MCF 10A (cell line): ENCODE results near the gene NCEH1. TPM values are rescaled to one million over a fixed set of nuclear protein-coding genes. Genes with fewer than 3 reads are reported as not detected.
"Not testable (repeated sequence)": the region's sequence is repeated elsewhere in the genome, so short reads cannot be mapped to it uniquely, and the experiment has no call there.

Experiments used
- BruUV-seq: library from RNA; stranded (reverse); fragments of 400-500 nt; replicated peaks from 2 replicates; lab custom pipeline; 2021; lab: Mats Ljungman, UMichigan
- CTCF ChIA-PET: fragments of 300-600 bp; sonication (Branson Sonifier 250); formaldehyde crosslinking; extraction: SDS; loops from one replicate; lab custom pipeline; 2021; ENCODE audit warnings: antibody characterized with exemption, inconsistent platforms; lab: Yijun Ruan, JAX
- POLR2A ChIA-PET: fragments of 300-600, 350-650 bp; sonication (Branson Sonifier 250); formaldehyde crosslinking; extraction: SDS; loops from one replicate; lab custom pipeline; 2020; ENCODE audit warnings: antibody characterized with exemption, inconsistent platforms; lab: Yijun Ruan, JAX
- DNase-seq: peaks from one replicate; pipeline ENCODE4 v3.0.0-alpha.2; 2018; ENCODE audit not compliant: unreplicated experiment
- H3K27ac Mint-ChIP-seq: one replicate; pipeline ENCODE4 v1.8.0; 2022; ENCODE audit warnings: mild to moderate bottlenecking, low read depth, mixed read lengths; ENCODE audit not compliant: unreplicated experiment
- H3K27me3 Mint-ChIP-seq: one replicate; pipeline ENCODE4 v1.8.0; 2022; ENCODE audit warnings: mixed read lengths; ENCODE audit not compliant: insufficient read depth, unreplicated experiment
- H3K36me3 Mint-ChIP-seq: one replicate; pipeline ENCODE4 v1.8.0; 2022; ENCODE audit warnings: mild to moderate bottlenecking, moderate library complexity, mixed read lengths; ENCODE audit not compliant: insufficient read depth, unreplicated experiment
- H3K4me1 Mint-ChIP-seq: one replicate; pipeline ENCODE4 v1.8.0; 2022; ENCODE audit warnings: mixed read lengths; ENCODE audit not compliant: insufficient read depth, unreplicated experiment
- H3K4me3 Mint-ChIP-seq: one replicate; pipeline ENCODE4 v1.8.0; 2022; ENCODE audit warnings: mild to moderate bottlenecking, moderate library complexity, mixed read lengths; ENCODE audit not compliant: unreplicated experiment
- H3K9me3 Mint-ChIP-seq: one replicate; pipeline ENCODE4 v1.8.0; 2022; ENCODE audit warnings: mixed read lengths; ENCODE audit not compliant: unreplicated experiment
- intact Hi-C: fragments of 100-400 bp; cut with micrococcal nuclease; formaldehyde crosslinking; loops from 2 replicates; pipeline ENCODE4 v1.14.1; 2022
- total RNA-seq: library from RNA; stranded (reverse); gene quantifications from 2 replicates; pipeline ENCODE4 v1.2.3, GENCODE V29; 2022
- TF ChIP-seq, protein P1 (sequence below): fragments of 200-600 bp; IDR thresholded peaks from one replicate; pipeline ENCODE4 v1.8.0; 2022; ENCODE audit warnings: antibody characterized with exemption, mild to moderate bottlenecking; ENCODE audit not compliant: unreplicated experiment

Gene NCEH1
- total RNA-seq, 1 experiment from 2014 or later, result 28.8 TPM

DNA sequence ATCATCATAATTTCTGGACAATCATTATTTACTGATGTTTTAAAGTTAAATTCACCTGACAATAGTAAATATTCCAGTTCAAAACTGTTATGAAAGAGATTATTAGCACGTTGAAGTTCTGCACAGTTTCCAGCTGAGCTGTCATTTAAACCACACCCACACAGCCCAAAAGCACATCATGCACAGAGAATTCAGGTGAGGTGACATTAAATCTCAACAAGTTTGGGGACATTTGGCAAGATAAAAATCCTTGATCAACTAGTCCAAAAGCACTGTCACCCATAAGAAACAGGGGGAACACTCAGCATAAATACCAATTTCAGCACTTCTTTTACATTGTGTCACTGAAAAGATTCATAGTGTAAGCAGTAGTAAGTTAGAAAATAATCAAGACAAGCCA, 6.9 kb downstream of the NCEH1 start:
- no TSS peak for BruUV-seq
- H3K36me3 Mint-ChIP-seq, result peaks cover 12% of the 10 kb centered on the region
- H3K9me3 Mint-ChIP-seq, result no peaks in the 10 kb centered on the region
- H3K27ac Mint-ChIP-seq, result no peak overlapping the region
- TF ChIP-seq, protein P1, sequence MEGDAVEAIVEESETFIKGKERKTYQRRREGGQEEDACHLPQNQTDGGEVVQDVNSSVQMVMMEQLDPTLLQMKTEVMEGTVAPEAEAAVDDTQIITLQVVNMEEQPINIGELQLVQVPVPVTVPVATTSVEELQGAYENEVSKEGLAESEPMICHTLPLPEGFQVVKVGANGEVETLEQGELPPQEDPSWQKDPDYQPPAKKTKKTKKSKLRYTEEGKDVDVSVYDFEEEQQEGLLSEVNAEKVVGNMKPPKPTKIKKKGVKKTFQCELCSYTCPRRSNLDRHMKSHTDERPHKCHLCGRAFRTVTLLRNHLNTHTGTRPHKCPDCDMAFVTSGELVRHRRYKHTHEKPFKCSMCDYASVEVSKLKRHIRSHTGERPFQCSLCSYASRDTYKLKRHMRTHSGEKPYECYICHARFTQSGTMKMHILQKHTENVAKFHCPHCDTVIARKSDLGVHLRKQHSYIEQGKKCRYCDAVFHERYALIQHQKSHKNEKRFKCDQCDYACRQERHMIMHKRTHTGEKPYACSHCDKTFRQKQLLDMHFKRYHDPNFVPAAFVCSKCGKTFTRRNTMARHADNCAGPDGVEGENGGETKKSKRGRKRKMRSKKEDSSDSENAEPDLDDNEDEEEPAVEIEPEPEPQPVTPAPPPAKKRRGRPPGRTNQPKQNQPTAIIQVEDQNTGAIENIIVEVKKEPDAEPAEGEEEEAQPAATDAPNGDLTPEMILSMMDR, result no peak
- H3K27me3 Mint-ChIP-seq, result no peaks in the 10 kb centered on the region
- POLR2A ChIA-PET, result interaction anchor here (0.6 to 1.6 kb wide), 3 partner anchors 18 to 46 kb away, joined by 3 to 7 read pairs (median 6); partner anchors contain the start of gene ECT2
- DNase-seq, result no peak
- H3K4me3 Mint-ChIP-seq, result no peak overlapping the region
- CTCF ChIA-PET, result interaction anchor here (0.8 to 4.3 kb wide), 4 partner anchors 11 to 46 kb away, joined by 4 to 26 read pairs (median 6); partner anchors contain the start of gene ECT2
- intact Hi-C loops, result no loop called here
- H3K4me1 Mint-ChIP-seq, result peaks cover 6% of the 10 kb centered on the region

DNA sequence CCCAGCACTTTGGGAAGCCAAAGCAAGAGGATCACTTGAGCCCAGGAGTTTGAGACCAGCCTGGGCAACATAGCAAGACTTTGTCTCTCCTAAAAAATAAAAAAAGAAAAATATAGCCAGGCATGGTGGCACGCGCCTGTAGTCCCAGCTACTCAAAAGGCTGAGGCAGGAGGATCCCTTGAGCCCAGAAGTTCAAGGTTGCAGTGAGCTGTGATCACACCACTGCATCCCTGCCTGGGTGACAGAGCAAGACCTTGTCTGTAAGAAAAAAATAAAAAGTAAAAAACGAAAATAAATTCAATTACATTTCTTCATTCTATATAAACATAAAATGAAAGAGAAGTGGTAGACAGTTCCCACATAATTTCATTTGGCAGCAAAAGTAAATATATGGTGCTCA, 8.1 kb downstream of the NCEH1 start:
- H3K27ac Mint-ChIP-seq, H3K27me3 Mint-ChIP-seq, H3K4me1 Mint-ChIP-seq, H3K4me3 Mint-ChIP-seq, DNase-seq, H3K9me3 Mint-ChIP-seq, intact Hi-C loops, BruUV-seq: not testable (repeated sequence)
- ChIA-PET POLR2A (interaction anchor here (1.7 kb wide), 1 partner anchor 12 kb away, joined by 4 read pairs; no protein-coding TSS in a partner anchor), CTCF (interaction anchor here (0.7 to 2.2 kb wide), 2 partner anchors 10 to 17 kb away, joined by 3 to 10 read pairs; no protein-coding TSS in a partner anchor)
- peaks cover 12% of the 10 kb centered on the region for H3K36me3 Mint-ChIP-seq

DNA sequence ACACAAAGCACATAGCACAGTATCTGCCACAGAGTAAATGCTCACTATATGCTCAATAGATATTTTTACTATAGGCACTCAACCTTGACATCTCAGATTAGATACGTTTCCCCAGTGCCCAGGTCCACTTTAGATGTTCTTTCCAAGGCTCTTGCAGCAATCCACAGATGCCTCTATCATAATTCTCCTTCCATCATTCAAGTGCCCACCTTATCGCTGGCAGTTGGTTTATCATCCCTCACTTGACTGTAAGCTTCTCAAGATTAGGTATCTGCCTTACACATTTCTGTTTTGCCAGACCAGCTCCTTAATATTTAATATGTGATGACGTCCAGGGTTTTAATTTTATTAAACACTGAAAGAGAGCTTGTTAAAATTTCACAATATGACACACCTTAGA, 8.6 kb downstream of the NCEH1 start:
- intact Hi-C loops, result no loop called here
- ChIA-PET POLR2A (interaction anchor here (1.7 kb wide), 1 partner anchor 11 kb away, joined by 4 read pairs; no protein-coding TSS in a partner anchor), CTCF (interaction anchor here (0.7 to 2.2 kb wide), 3 partner anchors 9 to 17 kb away, joined by 3 to 10 read pairs (median 8); partner anchors contain the start of gene NCEH1)
- no peaks in the 10 kb centered on the region for H3K27me3 Mint-ChIP-seq
- peaks cover 5% of the 10 kb centered on the region for H3K4me1 Mint-ChIP-seq
- TF ChIP-seq, protein P1, result no peak
- H3K36me3 Mint-ChIP-seq, result peaks cover 10% of the 10 kb centered on the region
- no peaks in the 10 kb centered on the region for H3K9me3 Mint-ChIP-seq
- BruUV-seq, result no TSS peak
- no peak for DNase-seq
- no peak overlapping the region for H3K27ac Mint-ChIP-seq
- no peak overlapping the region for H3K4me3 Mint-ChIP-seq

DNA sequence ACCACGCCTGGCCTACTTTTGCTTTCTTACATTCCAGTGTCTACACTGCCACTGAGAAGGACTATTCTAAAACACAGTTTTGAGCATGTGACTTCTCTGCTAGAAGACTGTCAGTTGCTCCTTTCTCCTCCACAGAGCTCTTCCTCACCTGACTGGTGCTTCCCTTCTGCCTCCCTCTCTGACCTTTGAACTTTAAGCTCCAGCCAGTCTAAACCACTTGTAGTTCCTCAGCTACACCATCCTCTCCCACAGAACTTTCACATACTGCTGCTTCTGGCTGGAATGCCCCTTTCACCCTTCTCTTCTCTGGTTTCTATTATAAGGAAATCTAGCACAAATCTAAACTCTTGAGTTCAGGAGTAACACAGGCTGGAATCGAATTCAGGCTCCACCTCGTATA, 9.1 kb downstream of the NCEH1 start:
- H3K27me3 Mint-ChIP-seq, result no peaks in the 10 kb centered on the region
- no peak overlapping the region for H3K27ac Mint-ChIP-seq
- TF ChIP-seq, protein P1, result no peak
- H3K36me3 Mint-ChIP-seq, result peaks cover 7% of the 10 kb centered on the region
- CTCF ChIA-PET, result interaction anchor here (0.6 to 2.2 kb wide), 4 partner anchors 9 to 29 kb away, joined by 3 to 10 read pairs (median 8); partner anchors contain the start of gene NCEH1
- POLR2A ChIA-PET, result interaction anchor here (0.6 to 1.7 kb wide), 3 partner anchors 11 to 139 kb away, joined by 3 to 4 read pairs (median 4); no protein-coding TSS in a partner anchor
- H3K4me3 Mint-ChIP-seq, result no peak overlapping the region
- BruUV-seq, result no TSS peak
- no peaks in the 10 kb centered on the region for H3K9me3 Mint-ChIP-seq
- DNase-seq, result no peak
- peaks cover 5% of the 10 kb centered on the region for H3K4me1 Mint-ChIP-seq
- intact Hi-C loops, result no loop called here
